GM12878 (cell line): ENCODE measurements around the gene GAS6. TPM values are rescaled to one million over a fixed set of nuclear protein-coding genes. Genes with fewer than 3 reads are reported as not detected.

ENCODE experiments used
- ATAC-seq: fragments of 200-7000 bp; cut with Tn5 transposase; 3 replicates; pipeline ENCODE4 v1.9.1; 2020; ENCODE audit warnings: mild to moderate bottlenecking, moderate library complexity
- BruUV-seq: library from RNA; stranded (reverse); fragments of 400-500 nt; replicated peaks from 2 replicates; lab custom pipeline; 2021; lab: Mats Ljungman, UMichigan
- CTCF ChIA-PET: fragments of 300-600 bp; sonication (Branson Sonifier 250); formaldehyde crosslinking; extraction: SDS; loops from one replicate; lab custom pipeline; 2021; ENCODE audit warnings: inconsistent platforms; lab: Yijun Ruan, JAX
- POLR2A ChIA-PET: fragments of 350-600 bp; formaldehyde crosslinking; extraction: SDS; loops from one replicate; lab custom pipeline; 2021; ENCODE audit warnings: inconsistent platforms; lab: Charles Lee
- RAD21 ChIA-PET: fragments of 300-600 bp; sonication (Branson Sonifier 250); formaldehyde crosslinking; loops from one replicate; lab custom pipeline; 2023; ENCODE audit warnings: antibody characterized with exemption; ENCODE audit not compliant: unreplicated experiment; lab: Charles Lee
- SMC1A ChIA-PET: fragments of 300-600 bp; sonication (Branson Sonifier 250); formaldehyde crosslinking; loops from one replicate; lab custom pipeline; 2023; ENCODE audit not compliant: unreplicated experiment, uncharacterized antibody; lab: Charles Lee
- DNase-seq: peaks from one replicate; pipeline ENCODE4 v3.0.0-alpha.2; 2011; ENCODE audit warnings: low read depth, low spot score
- FAIRE-seq: peaks from 3 replicates; lab custom pipeline; 2011; peaks lifted over from hg19 to GRCh38; lab: Jason Lieb, UNC
- H2AFZ ChIP-seq: 2 replicates; pipeline ENCODE4 v1.6.0; 2011; ENCODE audit warnings: low read depth, low read length, control low read depth; ENCODE audit not compliant: control insufficient read depth
- H3K27ac ChIP-seq: 2 replicates; pipeline ENCODE4 v1.5.1; 2011; ENCODE audit warnings: control low read depth; ENCODE audit not compliant: control insufficient read depth, insufficient read depth
- H3K27me3 ChIP-seq, 2 experiments: replicated peaks in 1 of 2; 2 replicates each; pipeline versions ENCODE4 v1.6.0 to v1.6.1; 2011; ENCODE audit warnings: low read length in 1 of 2; ENCODE audit not compliant: control insufficient read depth in 2 of 2, insufficient read depth in 2 of 2
- H3K36me3 ChIP-seq, 2 experiments: 2 replicates each; pipeline ENCODE4 v1.5.1; 2011; ENCODE audit warnings: low read length in 1 of 2; ENCODE audit not compliant: control insufficient read depth in 2 of 2, insufficient read depth in 2 of 2
- H3K4me1 ChIP-seq: 2 replicates; pipeline ENCODE4 v1.6.1; 2011; ENCODE audit warnings: mild to moderate bottlenecking, low read length, moderate library complexity, mixed read lengths; ENCODE audit not compliant: control insufficient read depth, insufficient read depth
- H3K4me2 ChIP-seq: 2 replicates; pipeline ENCODE4 v1.6.0; 2011; ENCODE audit warnings: control low read depth; ENCODE audit not compliant: control insufficient read depth, insufficient read depth
- H3K4me3 ChIP-seq: fragments of 200-600 bp; sonication (generic); 2 replicates; pipeline ENCODE4 v1.5.1; 2016
- H3K79me2 ChIP-seq: 2 replicates; pipeline ENCODE4 v1.6.0; 2011; ENCODE audit warnings: low read length; ENCODE audit not compliant: control insufficient read depth, insufficient read depth
- H3K9ac ChIP-seq: 2 replicates; pipeline ENCODE4 v1.8.0; 2011; ENCODE audit warnings: low read length, control low read depth, mixed read lengths; ENCODE audit not compliant: control insufficient read depth, insufficient read depth
- H3K9me3 ChIP-seq: replicated peaks from 3 replicates; pipeline ENCODE4 v1.5.1; 2011; ENCODE audit warnings: mild to moderate bottlenecking, low read length; ENCODE audit not compliant: control insufficient read depth, insufficient read depth
- H4K20me1 ChIP-seq: 2 replicates; pipeline ENCODE4 v1.6.0; 2011; ENCODE audit not compliant: control insufficient read depth, insufficient read depth
- LARP7 ChIP-seq: fragments of 450-650 bp; IDR thresholded peaks from 2 replicates; pipeline ENCODE4 v1.6.1; 2017; ENCODE audit warnings: mild to moderate bottlenecking
- RAD51 ChIP-seq: fragments of 450-650 bp; IDR thresholded peaks from 2 replicates; pipeline ENCODE4 v1.6.1; 2016; ENCODE audit warnings: moderate library complexity, mild to moderate bottlenecking, inconsistent platforms
- WGBS: methylation state at CpG from one replicate; pipeline ENCODE4 v1.1.6; 2016; ENCODE audit warnings: low lambda C conversion rate; ENCODE audit not compliant: insufficient replicate concordance, insufficient coverage; ENCODE audit errors: missing lambda C conversion rate; 5-methylcytosine and 5-hydroxymethylcytosine counted together
- in situ Hi-C: fragments of 300-500 bp; cut with MboI; formaldehyde crosslinking; loops from 9 replicates; pipeline ENCODE4 v1.14.3; 2018; ENCODE audit warnings: mixed read lengths
- intact Hi-C: fragments of 100-400 bp; cut with micrococcal nuclease; formaldehyde crosslinking; loops from one replicate; pipeline ENCODE4 v1.14.2; 2022; ENCODE audit not compliant: unreplicated experiment
- polyA plus RNA-seq, 11 experiments: library from polyadenylated mRNA; depleted of rRNA in 4 of 11; unstranded in 6 of 11; stranded (reverse) in 5 of 11; fragments of >200 nt; fragmentation: Nextera tagmentation in 4 of 11; fragmentation: Illumina TruSeq in 1 of 11; extraction: Ambion mirVana in 4 of 11; extraction: Trizol in 1 of 11; gene quantifications; 1 replicate in 1 of 11; 2 replicates in 10 of 11; pipeline versions ENCODE4 v1.2.1 to v1.2.3, GENCODE V29; 2011 to 2016; ENCODE audit warnings: inconsistent platforms in 2 of 11, missing spikeins in 2 of 11, low read depth in 1 of 11
- total RNA-seq, 4 experiments: library from RNA; depleted of rRNA in 3 of 4; stranded (reverse); fragments of >200 nt in 3 of 4; fragmentation: Illumina TruSeq in 1 of 4; extraction: Trizol in 1 of 4; gene quantifications; 2 replicates each; pipeline versions ENCODE4 v1.2.1 to v1.2.3, GENCODE V29; 2013 to 2021
- TF ChIP-seq, protein P1 (sequence below): fragments of 450-650 bp; conservative IDR thresholded peaks from 2 replicates; pipeline ENCODE4 v1.6.1; 2017; ENCODE audit warnings: mild to moderate bottlenecking, moderate library complexity
- TF ChIP-seq, protein P2 (sequence below): fragments of 450-650 bp; IDR thresholded peaks from 2 replicates; pipeline ENCODE4 v1.6.1; 2014; ENCODE audit warnings: mild to moderate bottlenecking

GAS6 gene
- total and polyA plus RNA-seq, 10 of the 15 experiments (the other 5 are each of a cell fraction or from before 2014, with no cell fraction given), result 0.03 to 0.59 (median 0.10) TPM; not detected in 2

DNA sequence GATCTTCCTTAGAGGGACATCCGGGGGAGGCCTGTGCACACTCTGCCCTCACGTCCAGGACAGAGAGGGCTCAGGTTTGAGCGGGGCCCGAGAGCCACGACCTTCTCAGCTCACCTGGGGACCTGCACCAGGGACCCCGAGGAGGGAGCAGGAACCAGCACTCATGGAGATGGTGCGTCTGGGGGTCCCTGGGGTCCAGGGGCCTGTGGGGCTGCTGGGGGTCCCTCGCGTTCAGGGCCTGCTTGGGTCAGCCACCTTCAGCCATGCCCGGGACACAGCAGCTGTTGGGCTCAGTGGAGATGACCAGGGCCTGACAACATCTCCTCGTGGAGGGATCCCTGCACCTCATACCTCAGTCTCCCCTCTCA is 57.8 kb downstream of the GAS6 start:
- ChIA-PET RAD21 (no interaction called here), POLR2A (no interaction called here), SMC1A (no interaction called here), CTCF (no interaction called here)
- Histone ChIP-seq H3K9ac (no peak overlapping the region), H3K27ac (no peak overlapping the region), H3K79me2 (no peaks in the 10 kb centered on the region), H3K4me2 (no peak overlapping the region), H3K4me1 (no peaks in the 10 kb centered on the region), H3K27me3 (no peaks in the 10 kb centered on the region), H2AFZ (no peak overlapping the region)
- DNase-seq, result no peak
- 66% methylated on average over 9 of the region's 11 CpGs for WGBS
- in situ Hi-C loops (no loop called here), intact Hi-C loops (no loop called here)
- no peak for ATAC-seq
- BruUV-seq, result no TSS peak
- no peak for FAIRE-seq
- no peak for TF ChIP-seq LARP7
- TF ChIP-seq, protein P1, sequence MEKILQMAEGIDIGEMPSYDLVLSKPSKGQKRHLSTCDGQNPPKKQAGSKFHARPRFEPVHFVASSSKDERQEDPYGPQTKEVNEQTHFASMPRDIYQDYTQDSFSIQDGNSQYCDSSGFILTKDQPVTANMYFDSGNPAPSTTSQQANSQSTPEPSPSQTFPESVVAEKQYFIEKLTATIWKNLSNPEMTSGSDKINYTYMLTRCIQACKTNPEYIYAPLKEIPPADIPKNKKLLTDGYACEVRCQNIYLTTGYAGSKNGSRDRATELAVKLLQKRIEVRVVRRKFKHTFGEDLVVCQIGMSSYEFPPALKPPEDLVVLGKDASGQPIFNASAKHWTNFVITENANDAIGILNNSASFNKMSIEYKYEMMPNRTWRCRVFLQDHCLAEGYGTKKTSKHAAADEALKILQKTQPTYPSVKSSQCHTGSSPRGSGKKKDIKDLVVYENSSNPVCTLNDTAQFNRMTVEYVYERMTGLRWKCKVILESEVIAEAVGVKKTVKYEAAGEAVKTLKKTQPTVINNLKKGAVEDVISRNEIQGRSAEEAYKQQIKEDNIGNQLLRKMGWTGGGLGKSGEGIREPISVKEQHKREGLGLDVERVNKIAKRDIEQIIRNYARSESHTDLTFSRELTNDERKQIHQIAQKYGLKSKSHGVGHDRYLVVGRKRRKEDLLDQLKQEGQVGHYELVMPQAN, result no peak
- TF ChIP-seq RAD51, result no peak
- TF ChIP-seq, protein P2, sequence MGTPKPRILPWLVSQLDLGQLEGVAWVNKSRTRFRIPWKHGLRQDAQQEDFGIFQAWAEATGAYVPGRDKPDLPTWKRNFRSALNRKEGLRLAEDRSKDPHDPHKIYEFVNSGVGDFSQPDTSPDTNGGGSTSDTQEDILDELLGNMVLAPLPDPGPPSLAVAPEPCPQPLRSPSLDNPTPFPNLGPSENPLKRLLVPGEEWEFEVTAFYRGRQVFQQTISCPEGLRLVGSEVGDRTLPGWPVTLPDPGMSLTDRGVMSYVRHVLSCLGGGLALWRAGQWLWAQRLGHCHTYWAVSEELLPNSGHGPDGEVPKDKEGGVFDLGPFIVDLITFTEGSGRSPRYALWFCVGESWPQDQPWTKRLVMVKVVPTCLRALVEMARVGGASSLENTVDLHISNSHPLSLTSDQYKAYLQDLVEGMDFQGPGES, result no peak
- TF ChIP-seq, all 136 proteins: peak for 0
- Histone ChIP-seq H3K4me3 (no peak overlapping the region), H3K9me3 (peaks cover 7% of the 10 kb centered on the region; the same call in 2 of the 3 replicates), H4K20me1 (no peaks in the 10 kb centered on the region), H3K36me3 (no peaks in the 10 kb centered on the region)
